Activated T-helper 9 cell treated with anti-CD3 and anti-CD28 coated beads, Interleukin-2, amount 50 U/mL, for 16 hours (primary cell): ENCODE results near the gene RASSF9.

Experiments
- DNase-seq: peaks from one replicate; pipeline ENCODE4 v3.0.0-alpha.2; 2020; ENCODE audit warnings: low read depth

Gene RASSF9

DNA sequence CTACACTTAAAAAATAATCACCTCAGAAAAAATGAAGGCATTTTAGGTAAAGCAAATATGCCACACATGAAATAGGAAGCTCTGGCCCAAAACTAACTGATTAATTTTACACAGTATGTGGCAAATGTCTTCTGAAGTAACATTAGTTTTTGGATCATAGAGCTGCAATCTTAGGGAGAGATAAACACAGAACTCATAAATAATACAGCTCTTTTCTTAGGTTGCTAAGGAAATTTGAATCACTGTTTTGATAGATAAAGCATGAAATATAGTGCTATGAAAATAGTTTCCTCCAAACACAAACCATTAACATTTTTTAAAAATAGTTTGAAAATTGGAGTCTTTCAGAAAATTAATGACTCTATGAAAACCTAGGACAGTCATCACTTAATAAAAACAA lies 15.0 kb downstream of the RASSF9 start:
- DNase-seq: no peak

DNA sequence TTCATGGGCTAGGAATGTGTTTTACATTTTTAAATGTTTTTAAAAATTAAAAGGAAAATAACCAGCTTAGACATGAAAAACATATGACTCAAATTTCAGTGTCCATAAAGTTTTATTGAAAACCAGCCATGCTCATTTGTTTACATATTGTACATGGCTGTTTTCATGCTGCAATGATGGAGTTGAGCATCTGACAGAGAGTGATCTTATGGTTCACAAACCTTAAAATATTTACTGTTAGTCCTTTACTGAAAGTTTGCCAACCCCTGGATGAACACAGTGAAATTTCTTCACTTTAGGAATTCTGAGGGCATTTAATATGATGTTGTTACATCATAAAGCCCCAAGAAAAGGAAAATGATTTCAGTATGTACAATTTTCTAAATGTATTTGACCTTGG lies 16.1 kb downstream of the RASSF9 start:
- no peak for DNase-seq

DNA sequence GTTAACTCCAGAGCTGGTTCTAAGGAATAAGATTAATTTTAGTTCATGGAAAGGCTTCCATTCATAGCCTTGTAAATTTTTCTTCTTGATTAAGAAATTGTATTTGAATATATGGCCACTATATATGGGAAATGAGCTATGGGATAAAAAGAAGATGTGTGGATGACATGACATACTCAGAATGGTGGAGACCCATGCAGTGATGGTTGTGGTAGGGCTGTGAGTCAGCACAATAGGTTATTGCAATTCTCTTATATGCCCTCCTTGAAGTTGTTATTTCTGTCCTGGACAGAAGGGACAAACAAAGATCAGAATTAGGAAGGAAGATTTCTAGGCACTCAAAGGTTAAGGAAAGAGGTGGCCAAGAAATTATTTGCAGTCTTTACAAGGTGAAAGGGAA lies 21.5 kb downstream of the RASSF9 start:
- no peak for DNase-seq

DNA sequence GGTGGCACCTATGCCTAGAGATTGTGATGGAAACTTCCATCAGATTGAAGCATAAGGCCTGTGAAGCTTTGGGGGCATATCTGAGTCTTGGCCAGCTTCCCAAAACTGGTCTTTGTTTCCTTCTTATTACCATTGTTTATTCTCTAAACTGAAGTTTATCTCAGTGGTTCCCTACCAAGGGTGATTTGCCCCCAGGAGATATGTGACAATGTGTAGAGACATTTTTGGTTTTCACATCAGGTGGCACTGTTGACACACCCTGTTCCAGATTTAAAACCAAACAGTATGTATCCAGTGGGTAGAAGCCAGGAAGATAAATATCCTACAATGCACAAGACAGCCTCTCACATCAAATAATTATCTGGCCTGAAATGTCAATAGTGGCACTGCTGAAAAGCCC lies 22.1 kb downstream of the RASSF9 start:
- no peak for DNase-seq

DNA sequence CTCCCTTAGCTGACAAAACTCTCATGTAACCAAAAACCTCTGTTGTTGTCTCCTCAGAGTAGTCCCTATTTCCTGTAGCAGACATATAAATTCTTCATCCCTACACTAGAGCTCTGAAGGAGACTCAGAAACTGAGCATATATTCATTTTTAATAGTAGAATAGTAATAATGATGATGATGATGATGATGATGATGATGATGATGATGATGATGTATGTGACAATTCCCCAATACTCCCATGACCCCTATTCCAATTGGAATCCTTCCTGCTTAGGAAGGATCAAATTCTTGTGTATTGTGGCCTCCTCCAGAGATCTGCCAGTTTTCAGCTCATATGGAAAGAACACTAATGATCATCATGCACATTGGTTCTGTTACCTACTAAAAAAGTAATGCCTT lies 26.7 kb downstream of the RASSF9 start:
- no peak for DNase-seq

DNA sequence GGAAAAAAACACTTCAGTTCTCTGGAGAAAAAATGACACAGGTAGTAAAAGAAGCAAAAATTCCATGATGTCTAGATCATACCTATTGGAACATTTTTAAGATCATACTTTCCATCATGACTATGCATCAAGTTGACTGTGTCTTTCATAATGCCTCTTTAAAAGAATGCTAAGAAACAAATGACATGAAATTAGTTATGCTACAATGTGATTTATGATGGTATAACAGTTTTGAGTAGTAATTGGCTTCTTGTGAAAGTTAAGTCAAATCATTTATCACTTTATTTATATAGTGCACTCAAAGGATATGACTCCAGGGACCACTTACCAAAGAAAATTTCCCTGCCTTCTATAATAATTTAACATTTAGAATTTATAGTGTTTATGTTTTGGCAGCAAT lies 28.5 kb downstream of the RASSF9 start:
- DNase-seq: no peak

DNA sequence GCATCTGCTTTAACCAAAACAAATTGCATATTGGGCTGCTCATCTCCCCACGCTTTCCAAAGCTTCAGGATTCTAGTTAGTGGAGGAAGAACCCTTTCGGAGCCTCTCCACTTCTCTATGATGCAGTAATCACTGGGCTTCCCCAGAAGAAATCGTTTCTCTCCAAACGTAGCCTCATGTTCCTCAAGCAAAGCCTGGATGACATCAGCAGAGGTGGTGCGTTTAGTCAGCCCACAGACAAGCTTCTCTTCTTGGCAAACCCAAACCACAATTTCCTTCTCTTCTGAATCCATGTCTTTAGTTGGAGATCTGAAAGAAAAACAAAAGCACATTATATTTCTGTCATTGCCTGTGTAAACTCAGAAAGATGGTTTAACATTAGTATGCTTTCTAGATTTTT lies 30.6 kb downstream of the RASSF9 start:
- no peak for DNase-seq

DNA sequence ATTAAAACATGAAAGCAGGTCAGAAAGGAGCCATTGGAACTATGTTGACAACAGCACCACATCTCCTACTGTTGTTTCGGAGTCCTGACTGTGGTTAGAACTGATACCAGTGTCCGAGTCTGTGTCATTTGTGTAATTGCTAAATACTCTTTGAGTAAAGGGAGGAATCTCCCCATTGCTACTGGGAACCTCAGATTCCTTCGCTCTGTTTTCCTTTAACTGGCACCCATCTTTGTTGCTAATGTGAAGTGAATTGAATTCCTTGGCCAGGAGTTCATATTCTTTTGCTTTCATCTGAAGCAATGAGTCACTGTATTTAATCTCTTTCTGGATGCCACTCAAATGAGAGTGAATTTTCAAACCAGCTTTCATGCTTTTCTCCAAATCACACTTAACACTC lies 31.5 kb downstream of the RASSF9 start:
- DNase-seq: no peak

DNA sequence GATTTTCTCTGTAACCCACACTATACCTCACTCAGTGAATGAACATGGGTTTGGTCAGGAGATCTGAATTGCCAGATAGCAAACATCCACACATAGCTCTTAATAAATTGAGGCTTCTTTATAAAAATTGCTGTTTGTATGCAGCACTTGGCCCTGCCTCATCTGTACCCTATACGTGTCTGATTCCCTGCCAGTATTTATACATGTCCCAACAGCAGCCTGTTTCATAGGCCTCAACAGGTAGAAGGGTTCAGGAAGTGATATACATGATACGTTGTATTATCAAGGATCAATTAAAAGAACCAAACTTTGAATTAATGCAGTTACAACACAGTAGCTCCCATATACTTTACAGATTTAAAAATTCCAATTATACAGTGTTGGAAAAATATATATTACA lies 32.3 kb downstream of the RASSF9 start:
- DNase-seq: no peak

DNA sequence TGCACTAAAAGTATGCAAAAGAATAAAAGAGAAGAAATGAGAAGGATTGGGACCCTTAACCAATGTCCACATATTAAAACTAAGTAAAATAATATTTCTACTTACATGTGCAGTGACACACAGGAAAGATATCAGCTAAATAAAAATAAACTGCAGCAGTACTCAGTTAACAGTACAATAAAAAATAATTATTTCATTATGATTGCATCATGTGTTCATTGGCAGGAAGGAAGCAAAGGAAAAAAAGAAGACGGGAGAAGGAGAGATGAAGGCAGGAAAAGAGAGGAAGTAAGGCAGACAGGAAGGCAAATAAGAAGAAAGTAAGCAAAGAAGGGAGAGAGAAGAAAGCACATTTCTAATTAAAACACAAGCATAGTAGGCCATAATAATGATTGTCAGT lies 33.0 kb downstream of the RASSF9 start:
- no peak for DNase-seq

DNA sequence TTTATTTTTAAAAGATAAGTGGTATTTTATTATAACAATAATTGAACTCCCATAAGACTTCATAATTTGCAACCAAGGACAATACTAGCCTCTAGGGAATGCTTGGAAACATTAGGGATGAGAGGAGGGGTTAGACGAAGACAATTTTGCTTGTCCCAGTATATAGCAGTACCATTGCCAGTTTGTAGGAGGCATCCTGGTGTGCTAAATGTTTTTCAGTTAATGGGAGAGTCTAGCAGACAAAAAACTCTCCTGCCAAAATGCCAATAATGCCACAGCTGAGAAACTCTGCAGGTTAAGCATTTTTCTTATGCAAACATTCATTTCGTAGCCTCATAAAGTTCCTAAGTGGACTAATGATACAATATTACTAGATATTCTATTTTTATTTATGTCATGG lies 38.1 kb downstream of the RASSF9 start:
- DNase-seq: no peak

DNA sequence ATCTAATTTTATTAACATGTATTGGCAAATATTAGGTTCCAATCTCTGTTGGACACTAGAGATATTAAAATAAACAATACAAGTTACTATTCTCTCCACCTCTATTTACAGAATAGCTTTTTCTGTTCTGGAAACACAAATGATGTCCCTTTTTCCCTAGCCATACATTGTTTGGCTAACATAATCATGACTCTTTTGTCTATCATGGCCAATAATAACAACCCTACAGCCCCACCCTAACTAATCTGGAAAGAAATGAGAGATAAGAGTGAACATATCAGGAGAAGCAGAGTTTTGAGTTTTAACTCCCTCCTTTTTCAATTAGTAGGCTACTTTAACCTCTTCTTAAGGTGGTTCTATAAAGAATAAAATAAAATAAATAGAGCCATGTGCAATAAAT lies 40.2 kb downstream of the RASSF9 start:
- DNase-seq: no peak

DNA sequence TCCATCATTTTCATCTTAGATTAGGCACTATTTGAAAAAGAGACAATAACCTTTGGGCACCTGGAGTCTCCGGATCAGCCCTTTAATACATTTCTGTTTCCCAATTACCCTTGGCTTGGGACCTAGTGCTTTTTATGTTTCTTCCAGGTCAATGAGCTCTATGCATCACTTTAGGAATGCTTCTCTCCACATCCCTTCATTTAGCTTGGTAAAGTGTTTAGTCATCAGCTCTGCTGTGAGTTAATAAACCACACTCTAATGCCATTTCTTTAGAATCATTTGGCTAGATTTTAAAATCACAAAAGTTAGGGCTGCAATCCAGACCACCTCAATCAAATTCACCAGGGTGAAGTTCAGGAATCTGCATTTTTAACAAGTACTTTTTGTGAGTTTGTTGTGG lies 41.7 kb downstream of the RASSF9 start:
- DNase-seq: no peak

DNA sequence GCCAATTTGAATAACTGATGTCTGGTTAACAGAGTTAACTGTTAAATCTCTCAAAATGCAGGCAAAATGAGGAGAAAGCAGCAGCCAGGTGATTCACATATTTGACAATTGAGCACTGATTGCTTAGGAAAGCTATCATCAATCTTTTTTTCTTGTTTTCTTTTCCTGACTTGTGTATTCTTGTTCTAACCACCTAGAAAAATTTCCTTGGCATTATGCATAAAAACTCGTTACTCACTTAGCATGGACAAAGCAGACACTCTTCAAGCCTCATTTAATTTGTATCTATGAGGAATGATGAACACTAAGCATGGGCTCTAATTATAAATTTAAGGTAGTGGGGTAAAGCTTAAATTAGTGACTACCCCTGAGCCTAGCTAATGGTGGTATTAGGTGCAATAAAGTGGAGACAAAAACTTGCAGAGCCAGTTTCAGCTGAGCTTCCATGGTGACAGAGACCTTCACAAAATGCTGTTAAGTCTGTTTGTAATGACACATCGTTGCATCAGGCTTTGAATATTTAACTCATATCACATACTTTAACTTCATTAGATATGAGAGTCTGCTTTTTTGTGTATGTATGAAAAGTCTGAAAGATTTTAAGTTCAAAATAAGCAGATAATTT lies 52.0 kb downstream of the RASSF9 start:
- no peak for DNase-seq

DNA sequence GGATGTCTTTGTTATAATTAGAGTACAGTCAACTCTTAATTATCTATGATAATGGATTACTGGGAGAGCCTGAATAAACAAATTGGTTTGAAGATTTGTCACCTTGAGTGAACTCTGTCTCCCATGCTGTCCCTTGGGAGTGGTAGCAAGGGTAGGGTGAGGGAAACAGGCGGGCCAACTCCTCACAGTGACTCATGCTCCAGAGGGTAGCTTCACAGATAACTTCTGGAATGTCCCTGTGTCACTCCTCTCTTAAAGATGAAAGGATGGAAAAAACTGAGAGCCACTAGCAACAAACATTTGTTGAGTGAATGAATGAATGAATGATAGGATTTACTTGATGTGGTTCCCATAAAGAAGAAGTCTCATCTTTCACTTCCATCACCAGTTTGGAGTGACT lies 53.5 kb downstream of the RASSF9 start:
- no peak for DNase-seq

DNA sequence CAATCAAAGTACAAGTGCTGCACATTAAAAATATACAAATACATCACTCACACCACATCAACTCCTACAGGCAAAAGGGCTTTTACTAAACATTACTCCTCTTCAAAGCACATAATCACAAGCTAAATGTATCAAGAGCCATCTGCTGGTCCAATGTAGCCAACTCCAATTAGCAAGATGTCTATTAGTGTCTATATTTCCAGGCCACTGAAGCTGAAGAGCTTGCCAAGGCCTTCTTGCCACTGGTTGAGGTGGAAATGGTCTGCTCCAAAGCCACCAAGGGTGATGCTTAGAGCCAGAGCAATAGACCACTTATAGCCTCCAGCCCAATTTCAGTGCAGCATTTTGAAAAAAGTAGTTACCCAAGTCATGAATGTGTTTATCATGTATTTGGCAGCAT lies 54.4 kb downstream of the RASSF9 start:
- DNase-seq: no peak

DNA sequence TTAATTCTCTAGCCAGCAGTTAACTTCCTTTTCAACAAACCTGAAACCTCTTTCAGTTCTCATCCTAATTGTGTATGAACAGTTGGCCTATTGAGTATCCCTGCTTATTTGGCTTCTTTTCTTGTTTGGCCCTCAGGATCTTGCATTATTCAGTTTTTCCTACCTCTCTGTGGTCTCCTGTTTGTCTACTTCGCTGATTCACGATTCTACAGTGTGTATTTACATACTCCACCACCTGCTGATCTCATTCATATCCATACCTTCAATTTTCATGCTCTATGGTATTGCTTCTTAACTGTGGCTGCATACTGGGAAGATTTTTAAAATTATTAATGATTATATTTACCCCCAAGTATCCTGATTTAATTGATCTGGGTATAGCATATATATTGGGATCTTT lies 56.4 kb downstream of the RASSF9 start:
- no peak for DNase-seq

DNA sequence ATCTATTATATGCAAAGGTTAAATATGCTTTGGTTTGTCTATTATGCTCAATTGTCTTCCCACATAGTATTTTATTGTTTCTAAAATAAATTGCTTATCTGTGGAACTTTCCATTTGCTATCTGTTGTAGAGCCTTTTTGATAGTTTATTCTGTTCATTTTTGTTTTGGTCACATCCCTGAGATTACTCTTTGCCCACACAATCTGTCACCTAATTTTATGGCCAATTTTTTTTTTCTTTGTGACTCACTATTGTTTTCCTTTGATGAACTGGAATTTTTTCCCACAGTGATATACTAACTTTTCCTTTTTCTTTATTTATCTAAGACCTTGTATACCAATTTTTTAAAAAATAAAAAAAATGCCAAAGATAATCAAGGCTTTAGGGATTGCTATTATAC lies 61.1 kb downstream of the RASSF9 start:
- no peak for DNase-seq

DNA sequence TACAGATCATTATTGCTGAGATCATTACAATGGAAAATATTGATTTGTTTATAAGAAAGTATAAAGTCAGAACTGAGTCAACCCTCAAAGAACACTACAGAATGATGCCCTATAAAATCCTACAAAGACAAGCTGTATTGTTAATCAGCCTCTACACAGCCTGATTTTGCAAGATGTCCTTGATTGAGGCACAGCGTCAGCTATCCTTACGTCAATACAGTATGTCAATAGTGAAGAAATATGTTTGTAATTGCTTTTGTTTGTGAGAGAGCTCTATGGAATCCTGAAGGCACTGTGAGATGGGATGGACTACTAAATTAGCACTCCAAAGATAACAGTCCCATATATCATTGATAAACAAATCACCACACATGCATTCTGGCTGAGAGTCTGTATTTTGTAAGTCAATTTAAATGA lies 70.7 kb downstream of the RASSF9 start:
- no peak for DNase-seq

DNA sequence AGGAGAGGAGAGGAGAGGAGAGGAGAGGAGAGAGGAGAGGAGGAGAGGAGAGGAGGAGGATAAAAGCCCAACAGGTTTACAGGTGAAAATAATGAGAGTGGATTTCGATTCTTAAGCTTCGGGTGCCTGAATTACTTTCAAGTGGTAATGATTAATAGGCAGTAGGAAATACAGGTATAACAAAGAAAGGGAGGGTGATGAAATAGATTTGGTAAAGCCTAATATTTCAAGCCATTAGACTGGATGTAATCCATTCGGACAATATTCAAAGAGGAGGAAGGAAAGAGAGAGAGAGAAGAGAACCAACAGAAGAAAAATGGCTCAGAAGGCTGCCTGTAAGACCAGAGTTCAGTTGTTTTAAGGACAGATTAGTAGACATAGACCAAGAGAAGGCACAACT lies 76.6 kb downstream of the RASSF9 start:
- DNase-seq: no peak

DNA sequence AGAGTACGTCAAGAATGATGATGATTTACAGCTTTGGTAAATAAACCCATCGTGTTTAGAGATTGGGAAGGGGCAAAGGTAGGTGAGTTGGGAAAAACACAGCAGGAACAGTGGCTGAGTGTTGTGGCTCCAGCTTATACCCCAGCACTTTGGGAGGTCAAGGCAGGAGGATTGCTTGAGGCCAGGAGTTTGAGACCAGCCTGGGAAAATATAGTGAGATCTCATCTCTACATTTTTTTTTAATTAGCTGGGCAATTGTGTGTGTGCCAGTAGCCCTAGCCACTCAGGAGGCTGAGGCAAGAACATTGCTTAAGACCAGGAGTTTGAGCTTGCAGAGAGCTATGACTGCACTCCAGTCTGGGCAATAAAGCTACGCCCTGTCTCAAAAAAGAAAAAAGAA lies 77.1 kb downstream of the RASSF9 start:
- no peak for DNase-seq

DNA sequence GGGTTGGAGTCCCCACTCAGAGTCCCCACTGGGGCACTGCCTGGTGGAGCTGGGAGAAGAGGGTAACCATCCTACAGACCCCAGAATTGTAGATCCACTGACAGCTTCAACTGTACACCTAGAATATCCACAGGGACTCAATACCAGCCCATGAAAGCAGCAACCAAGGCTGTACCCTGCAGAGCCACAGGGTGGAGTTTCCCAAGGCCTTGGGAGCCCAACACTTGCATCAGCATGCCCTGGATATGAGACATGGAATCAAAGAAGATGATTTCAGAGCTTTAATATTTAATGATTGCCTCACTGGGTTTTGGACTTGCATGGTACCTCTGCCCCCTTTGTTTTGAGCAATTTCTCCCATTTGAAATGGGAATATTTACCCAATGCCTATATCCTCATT lies 80.4 kb downstream of the RASSF9 start:
- no peak for DNase-seq
